Measurements from ENCODE around the gene BAIAP2L1.
A peak's percentile ranks its signal among the peaks of the same experiment; 100 is the strongest.

BAIAP2L1 gene

DNA sequence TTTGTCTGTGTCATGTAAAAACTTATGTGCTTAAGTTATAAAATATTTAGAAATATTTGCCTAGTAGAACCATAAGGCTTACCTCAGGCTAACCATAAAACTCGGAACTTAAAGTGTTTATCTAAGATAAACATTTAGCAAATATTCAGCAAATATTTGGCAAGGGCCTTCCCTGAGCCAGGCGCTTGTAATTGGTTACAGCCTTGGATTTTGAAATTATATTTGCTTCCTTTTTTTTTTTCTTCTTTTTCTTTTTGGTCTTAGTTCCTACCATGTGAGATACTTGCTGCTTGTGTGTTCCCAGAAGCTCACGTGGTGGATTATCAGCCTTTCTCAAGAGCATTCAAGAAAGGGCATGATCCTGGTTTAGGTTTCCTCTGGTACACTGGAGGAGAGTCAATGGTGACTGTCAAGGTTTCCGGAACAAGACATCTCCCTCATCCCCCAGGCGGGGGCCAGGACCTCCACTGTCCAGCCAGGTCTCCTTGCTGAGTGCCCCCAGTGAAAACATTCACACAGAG lies 124.6 kb downstream of the BAIAP2L1 start:
- DNase-seq (ENCODE audit: insufficient read length, low spot score) (no peak), FAIRE-seq (no peak)
- no peak for TF ChIP-seq SPI1 (IDR thresholded peaks at IDR 0.05; ENCODE audit: low read depth, low read length)
- no peak for TF ChIP-seq TAF1 (IDR thresholded peaks at IDR 0.05; ENCODE audit: low read depth, low read length)
- TF ChIP-seq POLR2AphosphoS5 (IDR thresholded peaks at IDR 0.05; ENCODE audit: low read depth, low read length) = no peak

- no peak for FAIRE-seq
- no peak for DNase-seq (ENCODE audit: insufficient read length, low spot score)
- TF ChIP-seq PAX5 (IDR thresholded peaks at IDR 0.05; ENCODE audit: insufficient read depth, low read length, severe bottlenecking) = no peak
- no peak for TF ChIP-seq TAF1 (IDR thresholded peaks at IDR 0.05; ENCODE audit: low read depth, low read length)
- no peak for TF ChIP-seq POLR2A (IDR thresholded peaks at IDR 0.05; ENCODE audit: low read depth, low read length)
- no peak for TF ChIP-seq POLR2AphosphoS5 (IDR thresholded peaks at IDR 0.05; ENCODE audit: low read depth, low read length)
- TF ChIP-seq SPI1 (IDR thresholded peaks at IDR 0.05; ENCODE audit: low read depth, low read length) = no peak
- no peak for TF ChIP-seq POU2F2 (IDR thresholded peaks at IDR 0.05; ENCODE audit: low read depth, low read length)
Measured at GRCh38 chr7:98267303-98267702, 133.6 kb downstream of the BAIAP2L1 start.

DNA sequence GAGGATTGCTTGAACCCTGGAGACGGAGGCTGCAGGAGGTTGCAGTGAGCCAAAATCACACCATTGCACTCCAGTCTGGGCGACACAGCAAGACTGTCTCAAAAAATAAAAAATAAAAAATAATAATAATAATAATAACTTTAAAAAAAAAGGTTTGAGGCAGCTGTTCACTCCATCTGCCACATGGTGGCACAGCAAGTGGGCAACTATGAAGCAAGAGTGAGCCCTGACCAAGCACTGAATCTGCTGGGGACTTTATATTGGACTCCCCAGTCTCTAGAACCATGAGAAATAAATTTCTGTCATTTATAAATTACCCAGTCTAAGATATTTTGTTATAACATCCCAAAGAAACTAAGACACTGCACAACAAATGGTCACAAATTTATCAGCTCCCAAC lies 134.1 kb downstream of the BAIAP2L1 start:
- TF ChIP-seq POU2F2 (IDR thresholded peaks at IDR 0.05; ENCODE audit: low read depth, low read length) = no peak
- no peak for TF ChIP-seq POLR2A (IDR thresholded peaks at IDR 0.05; ENCODE audit: low read depth, low read length)
- no peak for TF ChIP-seq POLR2AphosphoS5 (IDR thresholded peaks at IDR 0.05; ENCODE audit: low read depth, low read length)
- TF ChIP-seq PAX5 (IDR thresholded peaks at IDR 0.05; ENCODE audit: insufficient read depth, low read length, severe bottlenecking) = no peak
- TF ChIP-seq SPI1 (IDR thresholded peaks at IDR 0.05; ENCODE audit: low read depth, low read length) = no peak
- TF ChIP-seq TAF1 (IDR thresholded peaks at IDR 0.05; ENCODE audit: low read depth, low read length) = no peak
- DNase-seq (ENCODE audit: insufficient read length, low spot score) (no peak), FAIRE-seq (no peak)

- no peak for FAIRE-seq
- no peak for DNase-seq (ENCODE audit: insufficient read length, low spot score)
- TF ChIP-seq PAX5 (IDR thresholded peaks at IDR 0.05; ENCODE audit: insufficient read depth, low read length, severe bottlenecking) = no peak
- no peak for TF ChIP-seq SPI1 (IDR thresholded peaks at IDR 0.05; ENCODE audit: low read depth, low read length)
- no peak for TF ChIP-seq TAF1 (IDR thresholded peaks at IDR 0.05; ENCODE audit: low read depth, low read length)
- TF ChIP-seq POLR2AphosphoS5 (IDR thresholded peaks at IDR 0.05; ENCODE audit: low read depth, low read length) = no peak
- no peak for TF ChIP-seq POU2F2 (IDR thresholded peaks at IDR 0.05; ENCODE audit: low read depth, low read length)
- TF ChIP-seq POLR2A (IDR thresholded peaks at IDR 0.05; ENCODE audit: low read depth, low read length) = no peak
Measured at GRCh38 chr7:98265841-98266271, 135.0 kb downstream of the BAIAP2L1 start.

- DNase-seq (ENCODE audit: insufficient read length, low spot score) (no peak), FAIRE-seq (peak; percentile 28)
- no peak for TF ChIP-seq SPI1 (IDR thresholded peaks at IDR 0.05; ENCODE audit: low read depth, low read length)
- no peak for TF ChIP-seq POLR2AphosphoS5 (IDR thresholded peaks at IDR 0.05; ENCODE audit: low read depth, low read length)
- TF ChIP-seq POLR2A (IDR thresholded peaks at IDR 0.05; ENCODE audit: low read depth, low read length) = no peak
- TF ChIP-seq TAF1 (IDR thresholded peaks at IDR 0.05; ENCODE audit: low read depth, low read length) = no peak
- no peak for TF ChIP-seq POU2F2 (IDR thresholded peaks at IDR 0.05; ENCODE audit: low read depth, low read length)
- TF ChIP-seq PAX5 (IDR thresholded peaks at IDR 0.05; ENCODE audit: insufficient read depth, low read length, severe bottlenecking) = no peak
Measured at GRCh38 chr7:98257701-98258100, 143.2 kb downstream of the BAIAP2L1 start.

DNA sequence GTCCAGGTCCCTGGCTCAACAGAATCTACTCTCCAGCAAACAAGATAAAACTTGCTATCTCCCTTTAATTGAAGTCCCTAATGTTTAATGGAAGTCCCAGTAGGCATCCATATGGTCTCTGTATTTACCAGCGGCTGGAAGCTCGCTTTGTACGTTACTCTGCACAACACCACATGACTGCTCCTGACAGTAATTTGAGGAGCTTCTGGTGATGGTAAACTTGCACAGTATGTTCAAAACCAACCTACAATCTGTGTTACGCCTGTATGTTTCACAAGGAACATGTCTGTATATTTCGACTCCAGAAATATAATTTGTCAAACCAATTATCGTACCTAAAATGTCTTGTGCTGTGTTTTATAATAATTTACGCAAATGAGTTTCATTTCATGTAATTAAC lies 144.5 kb downstream of the BAIAP2L1 start:
- no peak for TF ChIP-seq POLR2AphosphoS5 (IDR thresholded peaks at IDR 0.05; ENCODE audit: low read depth, low read length)
- no peak for TF ChIP-seq POU2F2 (IDR thresholded peaks at IDR 0.05; ENCODE audit: low read depth, low read length)
- TF ChIP-seq TAF1 (IDR thresholded peaks at IDR 0.05; ENCODE audit: low read depth, low read length) = no peak
- TF ChIP-seq PAX5 (IDR thresholded peaks at IDR 0.05; ENCODE audit: insufficient read depth, low read length, severe bottlenecking) = no peak
- no peak for TF ChIP-seq SPI1 (IDR thresholded peaks at IDR 0.05; ENCODE audit: low read depth, low read length)
- TF ChIP-seq POLR2A (IDR thresholded peaks at IDR 0.05; ENCODE audit: low read depth, low read length) = no peak
- no peak for DNase-seq (ENCODE audit: insufficient read length, low spot score)
- FAIRE-seq = no peak

- FAIRE-seq (no peak), DNase-seq (ENCODE audit: insufficient read length, low spot score) (no peak)
- TF ChIP-seq TAF1 (IDR thresholded peaks at IDR 0.05; ENCODE audit: low read depth, low read length) (no peak), POLR2AphosphoS5 (IDR thresholded peaks at IDR 0.05; ENCODE audit: low read depth, low read length) (no peak), PAX5 (IDR thresholded peaks at IDR 0.05; ENCODE audit: insufficient read depth, low read length, severe bottlenecking) (no peak), SPI1 (IDR thresholded peaks at IDR 0.05; ENCODE audit: low read depth, low read length) (no peak), POU2F2 (IDR thresholded peaks at IDR 0.05; ENCODE audit: low read depth, low read length) (no peak), POLR2A (IDR thresholded peaks at IDR 0.05; ENCODE audit: low read depth, low read length) (no peak)
Measured at GRCh38 chr7:98254951-98255610, 145.8 kb downstream of the BAIAP2L1 start.

DNA sequence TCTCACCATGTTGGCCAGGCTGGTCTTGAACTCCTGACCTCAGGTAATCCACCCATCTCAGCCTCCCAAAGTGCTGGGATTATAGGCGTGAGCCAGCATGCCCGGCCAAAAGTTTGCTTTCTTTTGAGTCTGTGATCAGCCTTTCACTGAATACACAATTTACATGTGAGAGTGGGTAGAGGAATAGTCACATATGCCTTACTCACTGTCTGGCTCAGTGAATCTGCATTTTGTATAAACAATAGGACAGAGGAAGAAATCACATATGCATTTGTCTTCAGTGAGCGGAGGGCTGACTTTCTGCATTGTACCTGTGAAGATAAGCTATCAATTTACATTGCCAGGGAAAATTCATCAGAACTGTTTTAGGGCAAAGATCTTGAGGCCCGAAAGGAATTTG lies 146.4 kb downstream of the BAIAP2L1 start:
- TF ChIP-seq POLR2AphosphoS5 (IDR thresholded peaks at IDR 0.05; ENCODE audit: low read depth, low read length) = no peak
- no peak for TF ChIP-seq POLR2A (IDR thresholded peaks at IDR 0.05; ENCODE audit: low read depth, low read length)
- no peak for TF ChIP-seq POU2F2 (IDR thresholded peaks at IDR 0.05; ENCODE audit: low read depth, low read length)
- no peak for TF ChIP-seq SPI1 (IDR thresholded peaks at IDR 0.05; ENCODE audit: low read depth, low read length)
- TF ChIP-seq TAF1 (IDR thresholded peaks at IDR 0.05; ENCODE audit: low read depth, low read length) = no peak
- FAIRE-seq = no peak
- no peak for DNase-seq (ENCODE audit: insufficient read length, low spot score)

DNA sequence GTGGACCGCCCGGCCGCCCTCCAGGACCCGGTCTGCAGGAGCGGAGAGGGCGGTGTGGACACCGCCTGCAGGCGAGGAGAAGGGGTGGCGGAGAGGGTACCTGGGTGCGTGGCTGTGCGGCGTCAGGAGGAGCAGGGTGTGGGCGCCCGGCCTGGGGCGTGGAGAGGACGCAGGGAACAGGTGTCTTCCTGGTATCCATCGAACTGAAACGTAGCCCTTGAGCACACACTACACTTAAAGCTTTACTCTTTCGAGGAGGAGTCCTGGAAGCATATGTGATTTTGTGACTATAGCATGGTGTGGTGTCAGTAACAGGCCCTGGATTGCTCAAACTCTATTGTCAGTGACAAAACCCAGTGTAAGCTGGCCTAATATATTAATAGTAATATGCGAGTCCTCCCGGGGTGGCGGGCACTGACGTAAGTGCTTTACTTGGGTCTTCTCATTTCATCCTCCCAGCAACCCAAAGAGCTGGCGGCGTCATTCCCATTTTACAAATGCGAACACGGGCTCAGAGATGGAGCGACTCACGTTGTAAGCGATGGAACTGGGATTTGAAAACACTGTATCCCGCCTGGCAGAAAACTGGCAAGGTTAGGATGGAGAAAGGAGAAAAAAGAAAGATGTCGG lies 148.3 kb downstream of the BAIAP2L1 start:
- FAIRE-seq (no peak), DNase-seq (ENCODE audit: insufficient read length, low spot score) (no peak)
- no peak for TF ChIP-seq TAF1 (IDR thresholded peaks at IDR 0.05; ENCODE audit: low read depth, low read length)
- TF ChIP-seq POLR2AphosphoS5 (IDR thresholded peaks at IDR 0.05; ENCODE audit: low read depth, low read length) = no peak
- no peak for TF ChIP-seq PAX5 (IDR thresholded peaks at IDR 0.05; ENCODE audit: insufficient read depth, low read length, severe bottlenecking)
- TF ChIP-seq POU2F2 (IDR thresholded peaks at IDR 0.05; ENCODE audit: low read depth, low read length) = no peak
- no peak for TF ChIP-seq SPI1 (IDR thresholded peaks at IDR 0.05; ENCODE audit: low read depth, low read length)
- TF ChIP-seq POLR2A (IDR thresholded peaks at IDR 0.05; ENCODE audit: low read depth, low read length) = no peak

Data from GM12891 (cell line).